ENCODE measurements around the gene NLN.

DNA sequence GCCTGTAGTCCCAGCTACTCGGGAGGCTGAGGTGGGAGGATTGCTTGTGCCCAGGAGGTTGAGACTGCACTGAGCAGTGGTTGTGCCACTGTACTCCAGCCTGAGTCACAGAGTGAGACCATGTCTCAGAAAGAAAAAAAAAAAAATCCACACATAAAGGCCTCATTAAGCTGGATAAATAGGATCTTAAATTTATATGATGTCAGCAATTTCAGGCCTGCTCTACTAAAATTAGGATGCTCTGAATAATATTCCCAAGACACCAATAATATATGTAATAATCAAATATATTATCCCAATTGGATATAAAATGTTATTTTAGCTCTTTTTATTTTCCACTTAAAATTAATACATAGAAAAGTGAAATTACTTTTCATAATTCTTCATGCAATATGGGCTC lies 43.6 kb downstream of the NLN start:
- TF ChIP-seq, protein P1, sequence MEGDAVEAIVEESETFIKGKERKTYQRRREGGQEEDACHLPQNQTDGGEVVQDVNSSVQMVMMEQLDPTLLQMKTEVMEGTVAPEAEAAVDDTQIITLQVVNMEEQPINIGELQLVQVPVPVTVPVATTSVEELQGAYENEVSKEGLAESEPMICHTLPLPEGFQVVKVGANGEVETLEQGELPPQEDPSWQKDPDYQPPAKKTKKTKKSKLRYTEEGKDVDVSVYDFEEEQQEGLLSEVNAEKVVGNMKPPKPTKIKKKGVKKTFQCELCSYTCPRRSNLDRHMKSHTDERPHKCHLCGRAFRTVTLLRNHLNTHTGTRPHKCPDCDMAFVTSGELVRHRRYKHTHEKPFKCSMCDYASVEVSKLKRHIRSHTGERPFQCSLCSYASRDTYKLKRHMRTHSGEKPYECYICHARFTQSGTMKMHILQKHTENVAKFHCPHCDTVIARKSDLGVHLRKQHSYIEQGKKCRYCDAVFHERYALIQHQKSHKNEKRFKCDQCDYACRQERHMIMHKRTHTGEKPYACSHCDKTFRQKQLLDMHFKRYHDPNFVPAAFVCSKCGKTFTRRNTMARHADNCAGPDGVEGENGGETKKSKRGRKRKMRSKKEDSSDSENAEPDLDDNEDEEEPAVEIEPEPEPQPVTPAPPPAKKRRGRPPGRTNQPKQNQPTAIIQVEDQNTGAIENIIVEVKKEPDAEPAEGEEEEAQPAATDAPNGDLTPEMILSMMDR (IDR thresholded peaks at IDR 0.05 in 4 of 5, conservative IDR thresholded peaks at IDR 0.05 in 1 of 5), result no peak
- TF ChIP-seq POLR2A (IDR thresholded peaks at IDR 0.05), result no peak

All from gastrocnemius medialis (tissue), 4 donors.